ENCODE results near the gene IDH3B.

GRCh38 chr20:2640899-2641298 is 23.1 kb downstream of the IDH3B start:
- TF ChIP-seq, protein P1, sequence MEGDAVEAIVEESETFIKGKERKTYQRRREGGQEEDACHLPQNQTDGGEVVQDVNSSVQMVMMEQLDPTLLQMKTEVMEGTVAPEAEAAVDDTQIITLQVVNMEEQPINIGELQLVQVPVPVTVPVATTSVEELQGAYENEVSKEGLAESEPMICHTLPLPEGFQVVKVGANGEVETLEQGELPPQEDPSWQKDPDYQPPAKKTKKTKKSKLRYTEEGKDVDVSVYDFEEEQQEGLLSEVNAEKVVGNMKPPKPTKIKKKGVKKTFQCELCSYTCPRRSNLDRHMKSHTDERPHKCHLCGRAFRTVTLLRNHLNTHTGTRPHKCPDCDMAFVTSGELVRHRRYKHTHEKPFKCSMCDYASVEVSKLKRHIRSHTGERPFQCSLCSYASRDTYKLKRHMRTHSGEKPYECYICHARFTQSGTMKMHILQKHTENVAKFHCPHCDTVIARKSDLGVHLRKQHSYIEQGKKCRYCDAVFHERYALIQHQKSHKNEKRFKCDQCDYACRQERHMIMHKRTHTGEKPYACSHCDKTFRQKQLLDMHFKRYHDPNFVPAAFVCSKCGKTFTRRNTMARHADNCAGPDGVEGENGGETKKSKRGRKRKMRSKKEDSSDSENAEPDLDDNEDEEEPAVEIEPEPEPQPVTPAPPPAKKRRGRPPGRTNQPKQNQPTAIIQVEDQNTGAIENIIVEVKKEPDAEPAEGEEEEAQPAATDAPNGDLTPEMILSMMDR (conservative IDR thresholded peaks at IDR 0.05; ENCODE audit: low read depth, low read length): no peak
- TF ChIP-seq EZH2 (IDR thresholded peaks at IDR 0.05; ENCODE audit: borderline replicate concordance, low read depth, low read length, poor library complexity, severe bottlenecking): no peak

Measured in A673 (cell line).